Trophoblast cell (in vitro differentiated cells and primary cell): ENCODE results near the gene GNA12.
A peak's percentile ranks its signal among the peaks of the same experiment; 100 is the strongest.

ENCODE experiments used
- DNase-seq, 2 donors: peaks; one replicate each; pipeline ENCODE4 v3.0.0-alpha.2; 2016
- H2AFZ ChIP-seq: 2 replicates; pipeline ENCODE4 v1.6.1; 2013; ENCODE audit warnings: low read length, moderate library complexity, mild to moderate bottlenecking; ENCODE audit not compliant: insufficient read depth, poor library complexity
- H2AK5ac ChIP-seq: 2 replicates; pipeline ENCODE4 v1.6.1; 2013; ENCODE audit warnings: mild to moderate bottlenecking, low read length
- H2BK120ac ChIP-seq: 2 replicates; pipeline ENCODE4 v1.6.1; 2013; ENCODE audit warnings: low read length, mild to moderate bottlenecking, moderate library complexity; ENCODE audit not compliant: insufficient read depth, poor library complexity
- H2BK12ac ChIP-seq: 2 replicates; pipeline ENCODE4 v1.6.1; 2013; ENCODE audit warnings: mild to moderate bottlenecking, low read length, moderate library complexity
- H2BK5ac ChIP-seq: 2 replicates; pipeline ENCODE4 v1.6.1; 2013; ENCODE audit warnings: low read length, low read depth, moderate library complexity, mild to moderate bottlenecking; ENCODE audit not compliant: poor library complexity
- H3K14ac ChIP-seq: 2 replicates; pipeline ENCODE4 v1.6.1; 2013; ENCODE audit warnings: mild to moderate bottlenecking, low read length
- H3K18ac ChIP-seq: 2 replicates; pipeline ENCODE4 v1.6.1; 2013; ENCODE audit warnings: mild to moderate bottlenecking, low read length
- H3K23ac ChIP-seq: 2 replicates; pipeline ENCODE4 v1.6.1; 2013; ENCODE audit warnings: low read length
- H3K27ac ChIP-seq: 2 replicates; pipeline ENCODE4 v1.5.1; 2013; ENCODE audit warnings: low read depth, mild to moderate bottlenecking, inconsistent platforms, low read length, moderate library complexity
- H3K27me3 ChIP-seq: 2 replicates; pipeline ENCODE4 v1.6.1; 2013; ENCODE audit warnings: inconsistent platforms, mild to moderate bottlenecking, low read length, moderate library complexity; ENCODE audit not compliant: insufficient read depth
- H3K36me3 ChIP-seq, 2 experiments: 1 replicate in 1 of 2; 2 replicates in 1 of 2; pipeline ENCODE4 v1.6.1; 2013; ENCODE audit warnings: low read length in 2 of 2, mild to moderate bottlenecking in 2 of 2, moderate library complexity in 1 of 2; ENCODE audit not compliant: insufficient read depth in 2 of 2, control insufficient read depth in 1 of 2
- H3K4ac ChIP-seq: 2 replicates; pipeline ENCODE4 v1.6.1; 2013; ENCODE audit warnings: low read depth, mild to moderate bottlenecking, low read length, moderate library complexity
- H3K4me1 ChIP-seq, 2 experiments: 1 replicate in 1 of 2; 2 replicates in 1 of 2; pipeline ENCODE4 v1.6.1; 2013; ENCODE audit warnings: low read length in 2 of 2, mild to moderate bottlenecking in 2 of 2, moderate library complexity in 1 of 2; ENCODE audit not compliant: insufficient read depth in 2 of 2, control insufficient read depth in 1 of 2
- H3K4me2 ChIP-seq: 2 replicates; pipeline ENCODE4 v1.6.1; 2013; ENCODE audit warnings: inconsistent platforms, mild to moderate bottlenecking, low read length, moderate library complexity
- H3K4me3 ChIP-seq: 2 replicates; pipeline ENCODE4 v1.5.1; 2013; ENCODE audit warnings: mild to moderate bottlenecking, low read depth, low read length, inconsistent platforms
- H3K79me1 ChIP-seq: one replicate; pipeline ENCODE4 v1.6.1; 2013; ENCODE audit warnings: low read length
- H3K79me2 ChIP-seq: 2 replicates; pipeline ENCODE4 v1.6.1; 2013; ENCODE audit warnings: low read length, mild to moderate bottlenecking; ENCODE audit not compliant: control insufficient read depth, insufficient read depth, poor library complexity
- H3K9ac ChIP-seq: 2 replicates; pipeline ENCODE4 v1.6.1; 2013; ENCODE audit warnings: mild to moderate bottlenecking, low read length
- H3K9me3 ChIP-seq: 2 replicates; pipeline ENCODE4 v1.6.1; 2013; ENCODE audit warnings: low read depth, mild to moderate bottlenecking, control low read depth, inconsistent platforms, low read length; ENCODE audit not compliant: insufficient read depth
- H4K12ac ChIP-seq: 2 replicates; pipeline ENCODE4 v1.6.1; 2013; ENCODE audit warnings: low read depth, mild to moderate bottlenecking, low read length, moderate library complexity
- H4K8ac ChIP-seq: 2 replicates; pipeline ENCODE4 v1.6.1; 2013; ENCODE audit warnings: low read depth, mild to moderate bottlenecking, low read length, moderate library complexity
- H4K91ac ChIP-seq: one replicate; pipeline ENCODE4 v1.6.1; 2013; ENCODE audit warnings: low read depth, mild to moderate bottlenecking, low read length, moderate library complexity
- WGBS: extraction: QIAGEN DNeasy Blood & Tissue Kit; methylation state at CpG from one replicate; pipeline ENCODE4 v1.1.7; 2013; ENCODE audit warnings: missing lambda C conversion rate; ENCODE audit not compliant: insufficient read length, insufficient coverage; ENCODE audit errors: extremely low coverage; 5-methylcytosine and 5-hydroxymethylcytosine counted together

Gene GNA12

GRCh38 chr7:2705371-2706096, 138.6 kb downstream of the GNA12 start:
- no peaks in the 10 kb centered on the region for H3K27me3 ChIP-seq
- peaks cover 11 to 16% of the 10 kb centered on the region in 2 experiments for H3K4me1 ChIP-seq
- H2BK12ac ChIP-seq: no peak overlapping the region
- H2AK5ac ChIP-seq: no peak overlapping the region
- no peak overlapping the region for H3K4ac ChIP-seq
- H4K12ac ChIP-seq: no peak overlapping the region
- H3K23ac ChIP-seq: no peak overlapping the region
- H3K27ac ChIP-seq: no peak overlapping the region
- H2BK120ac ChIP-seq: no peak overlapping the region
- H3K36me3 ChIP-seq: peaks cover 14 to 18% of the 10 kb centered on the region in 2 experiments
- H3K9ac ChIP-seq: no peak overlapping the region
- no peak for DNase-seq
- no peaks in the 10 kb centered on the region for H3K79me2 ChIP-seq
- peaks cover 7% of the 10 kb centered on the region for H3K79me1 ChIP-seq
- no peak overlapping the region for H3K4me2 ChIP-seq
- WGBS: no CpG with 5 or more reads among the region's 14 CpGs
- H2AFZ ChIP-seq: peak overlapping the region; percentile 30
- H3K18ac ChIP-seq: no peak overlapping the region
- no peak overlapping the region for H3K14ac ChIP-seq
- no peak overlapping the region for H4K91ac ChIP-seq
- H2BK5ac ChIP-seq: no peak overlapping the region
- H3K9me3 ChIP-seq: no peaks in the 10 kb centered on the region
- H3K4me3 ChIP-seq: no peak overlapping the region
- no peak overlapping the region for H4K8ac ChIP-seq

- H2BK120ac ChIP-seq: no peak overlapping the region
- H3K9me3 ChIP-seq: no peaks in the 10 kb centered on the region
- no CpG with 5 or more reads among the region's 22 CpGs for WGBS
- no peak overlapping the region for H3K4ac ChIP-seq
- no peak overlapping the region for H2BK12ac ChIP-seq
- H4K91ac ChIP-seq: no peak overlapping the region
- H3K79me2 ChIP-seq: no peaks in the 10 kb centered on the region
- no peak overlapping the region for H3K18ac ChIP-seq
- H3K27ac ChIP-seq: no peak overlapping the region
- H4K12ac ChIP-seq: no peak overlapping the region
- no peak overlapping the region for H3K9ac ChIP-seq
- H3K36me3 ChIP-seq: peaks cover 7 to 8% of the 10 kb centered on the region in 2 experiments
- no peaks in the 10 kb centered on the region for H3K4me1 ChIP-seq
- no peak overlapping the region for H3K23ac ChIP-seq
- no peak overlapping the region for H3K4me2 ChIP-seq
- DNase-seq: no peak
- H3K4me3 ChIP-seq: no peak overlapping the region
- no peaks in the 10 kb centered on the region for H3K27me3 ChIP-seq
- H2AK5ac ChIP-seq: no peak overlapping the region
- no peak overlapping the region for H2BK5ac ChIP-seq
- peaks cover 5% of the 10 kb centered on the region for H3K79me1 ChIP-seq
- no peak overlapping the region for H2AFZ ChIP-seq
- H3K14ac ChIP-seq: no peak overlapping the region
- H4K8ac ChIP-seq: no peak overlapping the region
Measured at GRCh38 chr7:2702594-2702957, 141.5 kb downstream of the GNA12 start.

- H3K79me1 ChIP-seq: peaks cover 2% of the 10 kb centered on the region
- H3K4me1 ChIP-seq: no peaks in the 10 kb centered on the region
- no peak overlapping the region for H3K4ac ChIP-seq
- H2BK120ac ChIP-seq: no peak overlapping the region
- no peak overlapping the region for H2BK12ac ChIP-seq
- no peak overlapping the region for H3K14ac ChIP-seq
- no peak overlapping the region for H3K27ac ChIP-seq
- no peaks in the 10 kb centered on the region for H3K27me3 ChIP-seq
- H3K9ac ChIP-seq: no peak overlapping the region
- H3K4me2 ChIP-seq: no peak overlapping the region
- no peaks in the 10 kb centered on the region for H3K9me3 ChIP-seq
- H3K18ac ChIP-seq: no peak overlapping the region
- no peak overlapping the region for H2AFZ ChIP-seq
- H3K4me3 ChIP-seq: no peak overlapping the region
- DNase-seq: no peak
- H3K36me3 ChIP-seq: peaks cover 4 to 8% of the 10 kb centered on the region in 2 experiments
- no peak overlapping the region for H4K8ac ChIP-seq
- no peak overlapping the region for H4K91ac ChIP-seq
- H2AK5ac ChIP-seq: no peak overlapping the region
- H4K12ac ChIP-seq: no peak overlapping the region
- WGBS: no CpG with 5 or more reads among the region's 12 CpGs
- no peak overlapping the region for H3K23ac ChIP-seq
- no peak overlapping the region for H2BK5ac ChIP-seq
- H3K79me2 ChIP-seq: no peaks in the 10 kb centered on the region
Measured at GRCh38 chr7:2701832-2702593, 142.1 kb downstream of the GNA12 start.

GRCh38 chr7:2701424-2701823, 142.7 kb downstream of the GNA12 start:
- Histone ChIP-seq H2AFZ (no peak overlapping the region), H3K79me2 (no peaks in the 10 kb centered on the region), H3K27me3 (no peaks in the 10 kb centered on the region), H2BK120ac (no peak overlapping the region), H3K4me1 (no peaks in the 10 kb centered on the region), H3K27ac (no peak overlapping the region), H4K91ac (no peak overlapping the region), H3K79me1 (peaks cover 2% of the 10 kb centered on the region), H3K4ac (no peak overlapping the region), H2AK5ac (no peak overlapping the region), H3K4me3 (no peak overlapping the region), H3K23ac (no peak overlapping the region), H3K9me3 (no peaks in the 10 kb centered on the region), H3K14ac (no peak overlapping the region), H2BK12ac (no peak overlapping the region), H3K36me3 (peaks cover 4 to 8% of the 10 kb centered on the region in 2 experiments), H2BK5ac (no peak overlapping the region), H3K18ac (no peak overlapping the region), H4K12ac (no peak overlapping the region), H3K4me2 (no peak overlapping the region), H4K8ac (no peak overlapping the region), H3K9ac (no peak overlapping the region)
- no CpG with 5 or more reads among the region's 17 CpGs for WGBS
- no peak for DNase-seq
